H1 (cell line): Measurements from ENCODE around the gene VPS35L. TPM values are rescaled to one million over a fixed set of nuclear protein-coding genes. Genes with fewer than 3 reads are reported as not detected.
A peak's percentile ranks its signal among the peaks of the same experiment; 100 is the strongest.

Experiments
- CTCF ChIA-PET: fragments of 300-600 bp; sonication (Branson Sonifier 250); formaldehyde crosslinking; loops from one replicate; lab custom pipeline; 2021; ENCODE audit not compliant: partially characterized antibody; lab: Charles Lee
- POLR2A ChIA-PET: fragments of 300-600 bp; sonication (Branson Sonifier 250); formaldehyde crosslinking; loops from one replicate; lab custom pipeline; 2021; ENCODE audit warnings: inconsistent platforms; ENCODE audit not compliant: partially characterized antibody; lab: Charles Lee
- DNase-seq, 2 experiments: peaks; one replicate each; pipeline versions ENCODE4 v3.0.0 to v3.0.0-alpha.2; 2010 to 2022; ENCODE audit warnings: low spot score in 2 of 2, low read depth in 1 of 2, mixed read lengths in 1 of 2
- FAIRE-seq: peaks from 2 replicates; lab custom pipeline; 2011; peaks lifted over from hg19 to GRCh38; lab: Jason Lieb, UNC
- H2AFZ ChIP-seq: 2 replicates; pipeline ENCODE4 v1.8.1; 2012; ENCODE audit warnings: low read length, inconsistent platforms
- H2AK5ac ChIP-seq: 2 replicates; pipeline ENCODE4 v1.6.1; 2013; ENCODE audit warnings: low read depth, low read length
- H2BK120ac ChIP-seq: replicated peaks from 2 replicates; pipeline ENCODE3; 2013; ENCODE audit warnings: low read depth, low read length, inconsistent platforms
- H2BK12ac ChIP-seq: 2 replicates; pipeline ENCODE4 v1.6.1; 2013; ENCODE audit warnings: low read depth, low read length
- H2BK15ac ChIP-seq: 2 replicates; pipeline ENCODE4 v1.6.1; 2013; ENCODE audit warnings: low read length
- H2BK20ac ChIP-seq: 2 replicates; pipeline ENCODE4 v1.6.1; 2013; ENCODE audit warnings: low read length
- H2BK5ac ChIP-seq: 2 replicates; pipeline ENCODE4 v1.6.1; 2013; ENCODE audit warnings: low read depth, low read length
- H3K14ac ChIP-seq: 2 replicates; pipeline ENCODE4 v1.6.1; 2013; ENCODE audit warnings: inconsistent platforms; ENCODE audit not compliant: insufficient read length
- H3K18ac ChIP-seq: 2 replicates; pipeline ENCODE4 v1.6.1; 2013; ENCODE audit warnings: low read length; ENCODE audit errors: extremely low read depth
- H3K23ac ChIP-seq: 2 replicates; pipeline ENCODE4 v1.6.1; 2013; ENCODE audit warnings: inconsistent platforms; ENCODE audit not compliant: insufficient read length
- H3K23me2 ChIP-seq: 2 replicates; pipeline ENCODE4 v1.6.1; 2013; ENCODE audit warnings: low read depth, low read length
- H3K27ac ChIP-seq: 2 replicates; pipeline ENCODE4 v1.6.1; 2011; ENCODE audit warnings: low read depth, low read length, inconsistent platforms
- H3K27me3 ChIP-seq, 4 experiments: replicated peaks in 1 of 4; 1 replicate in 1 of 4; 2 replicates in 3 of 4; pipeline versions ENCODE4 v1.6.1 to v1.8.1; 2011 to 2013; ENCODE audit warnings: low read length in 3 of 4, mild to moderate bottlenecking in 3 of 4, inconsistent platforms in 2 of 4, mixed read lengths in 2 of 4, moderate library complexity in 1 of 4; ENCODE audit not compliant: control insufficient read depth in 3 of 4, insufficient read depth in 3 of 4; ENCODE audit errors: extremely low read depth in 1 of 4
- H3K36me3 ChIP-seq, 4 experiments: 2 replicates each; pipeline versions ENCODE4 v1.6.1 to v1.8.1; 2011 to 2013; ENCODE audit warnings: mild to moderate bottlenecking in 4 of 4, low read length in 3 of 4, moderate library complexity in 2 of 4, control low read depth in 1 of 4, inconsistent platforms in 1 of 4; ENCODE audit not compliant: insufficient read depth in 4 of 4, control insufficient read depth in 2 of 4
- H3K4ac ChIP-seq: replicated peaks from 2 replicates; pipeline ENCODE3; 2013; ENCODE audit warnings: low read length, low read depth, mixed read lengths, inconsistent platforms; ENCODE audit not compliant: insufficient read length
- H3K4me1 ChIP-seq, 4 experiments: replicated peaks in 1 of 4; 1 replicate in 1 of 4; 2 replicates in 3 of 4; pipeline versions ENCODE4 v1.6.1 to v1.8.1; 2011 to 2013; ENCODE audit warnings: low read length in 3 of 4, inconsistent platforms in 2 of 4, mixed read lengths in 1 of 4; ENCODE audit not compliant: insufficient read depth in 4 of 4, control insufficient read depth in 3 of 4
- H3K4me2 ChIP-seq, 2 experiments: 2 replicates each; pipeline versions ENCODE4 v1.6.1 to v1.8.1; 2011 to 2013; ENCODE audit warnings: low read depth in 2 of 2, low read length in 2 of 2, control low read depth in 1 of 2, inconsistent platforms in 1 of 2, mild to moderate bottlenecking in 1 of 2; ENCODE audit not compliant: insufficient read depth in 1 of 2
- H3K4me3 ChIP-seq, 4 experiments: fragments of 200-600, 300-600 bp in 1 of 4; sonication (generic), shearing (Covaris generic), sonication (Bioruptor Twin) in 1 of 4; 2 replicates each; pipeline versions ENCODE4 v1.5.1 to v1.8.1; 2011 to 2016; ENCODE audit warnings: low read length in 4 of 4, low read depth in 3 of 4, control low read depth in 2 of 4, inconsistent platforms in 2 of 4, mild to moderate bottlenecking in 2 of 4, mixed read lengths in 1 of 4, moderate library complexity in 1 of 4; ENCODE audit not compliant: insufficient read depth in 2 of 4; ENCODE audit errors: extremely low read depth in 1 of 4
- H3K56ac ChIP-seq: replicated peaks from 2 replicates; pipeline ENCODE3; 2013; ENCODE audit warnings: low read depth, mild to moderate bottlenecking, mixed read lengths, low read length, inconsistent platforms; ENCODE audit not compliant: insufficient read length
- H3K79me1 ChIP-seq: 2 replicates; pipeline ENCODE4 v1.6.1; 2013; ENCODE audit warnings: low read depth, low read length, control low read depth
- H3K79me2 ChIP-seq, 2 experiments: 2 replicates each; pipeline versions ENCODE4 v1.6.1 to v1.8.1; 2012 to 2013; ENCODE audit warnings: low read length in 2 of 2, mild to moderate bottlenecking in 2 of 2, inconsistent platforms in 1 of 2; ENCODE audit not compliant: insufficient read depth in 2 of 2, control insufficient read depth in 1 of 2
- H3K9ac ChIP-seq, 4 experiments: replicated peaks in 1 of 4; 1 replicate in 1 of 4; 2 replicates in 3 of 4; pipeline versions ENCODE4 v1.6.1 to v1.8.1; 2011 to 2013; ENCODE audit warnings: low read depth in 3 of 4, low read length in 3 of 4, control low read depth in 2 of 4, mild to moderate bottlenecking in 2 of 4, moderate library complexity in 2 of 4, inconsistent platforms in 1 of 4; ENCODE audit errors: extremely low read depth in 1 of 4
- H3K9me3 ChIP-seq, 2 experiments: 2 replicates each; pipeline versions ENCODE4 v1.6.1 to v1.8.1; 2012 to 2013; ENCODE audit warnings: mild to moderate bottlenecking in 2 of 2, moderate library complexity in 2 of 2, control low read depth in 1 of 2, inconsistent platforms in 1 of 2, low read depth in 1 of 2, low read length in 1 of 2, mixed read lengths in 1 of 2; ENCODE audit not compliant: insufficient read depth in 2 of 2
- H4K20me1 ChIP-seq, 2 experiments: replicated peaks in 1 of 2; 2 replicates each; pipeline versions ENCODE3 to v1.8.1; 2011 to 2013; ENCODE audit warnings: inconsistent platforms in 2 of 2, low read length in 2 of 2, mild to moderate bottlenecking in 1 of 2; ENCODE audit not compliant: insufficient read depth in 2 of 2, control insufficient read depth in 1 of 2
- H4K5ac ChIP-seq: 2 replicates; pipeline ENCODE4 v1.6.1; 2013; ENCODE audit warnings: low read length, low read depth, mixed read lengths, inconsistent platforms; ENCODE audit not compliant: insufficient read length
- H4K8ac ChIP-seq: 2 replicates; pipeline ENCODE4 v1.8.0; 2013; ENCODE audit warnings: mild to moderate bottlenecking, moderate library complexity, low read length, inconsistent platforms; ENCODE audit not compliant: insufficient read depth; ENCODE audit errors: extremely low read depth
- H4K91ac ChIP-seq: replicated peaks from 2 replicates; pipeline ENCODE3; 2013; ENCODE audit warnings: low read length, mixed read lengths, inconsistent platforms; ENCODE audit not compliant: insufficient read length
- HDAC2 ChIP-seq, 2 experiments: fragments of 300-600 bp in 1 of 2; sonication (generic) in 1 of 2; IDR thresholded peaks; 2 replicates each; pipeline ENCODE4 v1.6.1; 2011 to 2012; ENCODE audit warnings: low read depth in 2 of 2, low read length in 2 of 2, mild to moderate bottlenecking in 2 of 2, moderate library complexity in 2 of 2, borderline replicate concordance in 1 of 2, inconsistent platforms in 1 of 2
- RNF2 ChIP-seq: fragments of 200-900, 300-1000 bp; sonication (generic); IDR thresholded peaks from 2 replicates; pipeline ENCODE4 v1.7.1; 2016; ENCODE audit warnings: borderline replicate concordance, low read depth, mild to moderate bottlenecking, antibody characterized with exemption, low read length; ENCODE audit not compliant: poor library complexity, severe bottlenecking; ENCODE audit errors: missing control alignments
- WGBS, 2 experiments: shearing (Covaris generic) in 1 of 2; methylation state at CpG; one replicate each; pipeline versions ENCODE4 v1.1.6 to v1.1.7; 2013 to 2015; ENCODE audit warnings: low lambda C conversion rate in 2 of 2, mixed read lengths in 2 of 2, inconsistent platforms in 1 of 2, low coverage in 1 of 2, missing lambda C conversion rate in 1 of 2; ENCODE audit not compliant: insufficient replicate concordance in 2 of 2, insufficient coverage in 1 of 2, insufficient read length in 1 of 2; ENCODE audit errors: extremely low coverage in 1 of 2, missing lambda C conversion rate in 1 of 2; 5-methylcytosine and 5-hydroxymethylcytosine counted together
- polyA plus RNA-seq, 7 experiments: library from polyadenylated mRNA; depleted of rRNA in 3 of 7; stranded (reverse) in 5 of 7; unstranded in 2 of 7; fragments of >200 nt in 5 of 7; fragments of 200-250 nt in 2 of 7; gene quantifications; 1 replicate in 5 of 7; 2 replicates in 1 of 7; 4 replicates in 1 of 7; pipeline versions ENCODE4 v1.2.1 to v1.2.3, GENCODE V29; 2011 to 2013; ENCODE audit warnings: missing spikeins in 2 of 7, mixed read lengths in 2 of 7
- total RNA-seq: library from RNA; stranded (reverse); fragmentation: NEBNext Ultra II Directional; extraction: Animal tissue kit (Norgen Biotek cat#: 25700); gene quantifications from 2 replicates; pipeline ENCODE4 v1.2.1, GENCODE V29; 2021
- TF ChIP-seq, protein P1 (sequence below): IDR thresholded peaks from 2 replicates; pipeline ENCODE4 v1.6.1; 2012; ENCODE audit warnings: inconsistent platforms

The VPS35L gene
- total and polyA plus RNA-seq, 2 of the 8 experiments (the other 6 are each of a cell fraction or from before 2014, with no cell fraction given) = 31.5 to 57.1 TPM

GRCh38 chr16:19696961-19697360 is 141.5 kb downstream of the VPS35L start:
- FAIRE-seq (no peak), DNase-seq (no peak)
- Histone ChIP-seq H2BK120ac (no peak overlapping the region), H3K9me3 (peaks cover 6 to 17% of the 10 kb centered on the region in 2 experiments), H2BK20ac (no peak overlapping the region), H3K23me2 (no peaks in the 10 kb centered on the region), H3K4me1 (no peaks in the 10 kb centered on the region), H3K4me2 (no peak overlapping the region), H3K79me1 (peaks cover 3% of the 10 kb centered on the region; the same call in 1 of the 2 replicates), H3K14ac (no peak overlapping the region), H2AFZ (no peak overlapping the region), H3K4ac (no peak overlapping the region), H3K23ac (no peak overlapping the region), H4K8ac (no peak overlapping the region; the same call in 1 of the 2 replicates), H4K91ac (no peak overlapping the region), H2BK5ac (no peak overlapping the region), H2BK15ac (no peak overlapping the region), H4K5ac (no peak overlapping the region), H2AK5ac (no peak overlapping the region), H3K56ac (no peak overlapping the region), H3K9ac (no peak overlapping the region), H3K79me2 (no peaks in the 10 kb centered on the region; a peak in 1 of 4 replicates), H3K27ac (no peak overlapping the region), H2BK12ac (no peak overlapping the region), H3K36me3 (peaks cover 11 to 42% (median 27%) of the 10 kb centered on the region in 4 experiments), H4K20me1 (no peaks in the 10 kb centered on the region), H3K18ac (no peak overlapping the region), H3K4me3 (no peak overlapping the region), H3K27me3 (no peaks in the 10 kb centered on the region)
- TF ChIP-seq, protein P1, sequence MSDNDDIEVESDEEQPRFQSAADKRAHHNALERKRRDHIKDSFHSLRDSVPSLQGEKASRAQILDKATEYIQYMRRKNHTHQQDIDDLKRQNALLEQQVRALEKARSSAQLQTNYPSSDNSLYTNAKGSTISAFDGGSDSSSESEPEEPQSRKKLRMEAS = 0 out of 2 replicates have a peak, but pooled peaks have one; percentile 12
- no peak for TF ChIP-seq HDAC2 (IDR thresholded peaks at IDR 0.05; ENCODE audit: borderline replicate concordance in 1 of 2, low read depth in 2 of 2, low read length in 2 of 2)
- no peak for TF ChIP-seq RNF2
- CTCF ChIA-PET = interaction anchor here (0.6 to 1.5 kb wide), 6 partner anchors 9 to 190 kb away, joined by 3 to 8 read pairs (median 3); no protein-coding TSS in a partner anchor
- WGBS, 2 experiments = 96% methylated on average over 15 of the region's 15 CpGs; no CpG with 5 or more reads in 1 of the 2 experiments
- POLR2A ChIA-PET = interaction anchor here (0.9 to 5.2 kb wide), 8 partner anchors 8 to 22 kb away, joined by 3 to 23 read pairs (median 6); no protein-coding TSS in a partner anchor
